HepG2 (cell line): ENCODE data around the gene CNGA1. TPM values are rescaled to one million over a fixed set of nuclear protein-coding genes. Genes with fewer than 3 reads are reported as not detected.
A peak's percentile ranks its signal among the peaks of the same experiment; 100 is the strongest.
"Not testable (repeated sequence)": the region's sequence is repeated elsewhere in the genome, so short reads cannot be mapped to it uniquely, and the experiment has no call there.

Source experiments
- ATAC-seq: fragments of 200-7000 bp; cut with Tn5 transposase; 3 replicates; pipeline ENCODE4 v1.9.1; 2020; ENCODE audit warnings: mild to moderate bottlenecking, moderate library complexity
- BruUV-seq: library from RNA; stranded (reverse); fragments of 400-500 nt; replicated peaks from 2 replicates; lab custom pipeline; 2021; lab: Mats Ljungman, UMichigan
- CTCF ChIA-PET: fragments of 300-600 bp; formaldehyde crosslinking; extraction: SDS; loops from one replicate; lab custom pipeline; 2021; ENCODE audit warnings: low total read pairs, inconsistent platforms, low intra/inter-chr PET ratio; lab: Yijun Ruan, JAX
- POLR2A ChIA-PET: fragments of 350-600 bp; sonication (Branson Sonifier 250); formaldehyde crosslinking; loops from one replicate; lab custom pipeline; 2020; ENCODE audit warnings: antibody characterized with exemption, inconsistent platforms; lab: Yijun Ruan, JAX
- DNase-seq: peaks from one replicate; pipeline ENCODE4 v3.0.0-alpha.2; 2015; ENCODE audit warnings: low spot score
- FAIRE-seq: peaks from 3 replicates; lab custom pipeline; 2011; peaks lifted over from hg19 to GRCh38; lab: Jason Lieb, UNC
- H2AFZ ChIP-seq: one replicate; pipeline ENCODE4 v1.6.1; 2011; ENCODE audit warnings: low read length, inconsistent platforms
- H3K27ac ChIP-seq: fragments of 300-600 bp; 3 replicates; pipeline ENCODE4 v1.8.0; 2011; ENCODE audit warnings: mixed run types, mild to moderate bottlenecking, mixed read lengths, low read length, inconsistent platforms; ENCODE audit not compliant: insufficient read depth; ENCODE audit errors: extremely low read length
- H3K27me3 ChIP-seq, 2 experiments: fragments of 200-600 bp in 1 of 2; 2 replicates in 1 of 2; 3 replicates in 1 of 2; pipeline versions ENCODE4 v1.6.0 to v1.8.0; 2011; ENCODE audit warnings: low read length in 2 of 2, mild to moderate bottlenecking in 2 of 2, moderate library complexity in 2 of 2, inconsistent platforms in 1 of 2; ENCODE audit not compliant: insufficient read depth in 2 of 2, control insufficient read depth in 1 of 2
- H3K36me3 ChIP-seq, 2 experiments: fragments of 200-600 bp in 1 of 2; replicated peaks in 1 of 2; 2 replicates in 1 of 2; 3 replicates in 1 of 2; pipeline versions ENCODE4 v1.5.1 to v1.8.0; 2011; ENCODE audit warnings: low read length in 2 of 2, inconsistent platforms in 1 of 2; ENCODE audit not compliant: insufficient read depth in 2 of 2, control insufficient read depth in 1 of 2
- H3K4me1 ChIP-seq: 2 replicates; pipeline ENCODE4 v1.5.1; 2012; ENCODE audit warnings: low read length, inconsistent platforms; ENCODE audit not compliant: insufficient read depth
- H3K4me2 ChIP-seq: 2 replicates; pipeline ENCODE4 v1.6.0; 2011; ENCODE audit warnings: low read depth, low read length, inconsistent platforms
- H3K4me3 ChIP-seq, 3 experiments: fragments of 200-600 bp in 1 of 3; sonication (generic), shearing (Covaris generic) in 1 of 3; replicated peaks in 1 of 3; 2 replicates each; pipeline ENCODE4 v1.5.1; 2011 to 2016; ENCODE audit warnings: low read length in 3 of 3, inconsistent platforms in 2 of 3, low read depth in 2 of 3, mild to moderate bottlenecking in 2 of 3, control low read depth in 1 of 3, mixed read lengths in 1 of 3; ENCODE audit not compliant: insufficient read depth in 1 of 3
- H3K79me2 ChIP-seq: one replicate; pipeline ENCODE4 v1.6.1; 2011; ENCODE audit warnings: low read length, inconsistent platforms; ENCODE audit not compliant: insufficient read depth
- H3K9ac ChIP-seq: 2 replicates; pipeline ENCODE4 v1.6.0; 2011; ENCODE audit warnings: mild to moderate bottlenecking, low read depth, low read length, inconsistent platforms; ENCODE audit not compliant: insufficient read depth
- H3K9me3 ChIP-seq: 2 replicates; pipeline ENCODE4 v1.5.1; 2012; ENCODE audit warnings: mild to moderate bottlenecking, low read length
- H4K20me1 ChIP-seq: 2 replicates; pipeline ENCODE4 v1.6.0; 2011; ENCODE audit warnings: inconsistent platforms, mild to moderate bottlenecking, low read length, moderate library complexity; ENCODE audit not compliant: insufficient read depth
- RBAK ChIP-seq: sonication (generic); formaldehyde crosslinking; IDR thresholded peaks from 2 replicates; pipeline ENCODE4 v1.5.1; 2020; ENCODE audit warnings: mild to moderate bottlenecking, missing genetic modification reagents
- whole genome bisulfite sequencing: methylation state at CpG from one replicate; pipeline ENCODE4 v1.1.6; 2017; ENCODE audit warnings: low lambda C conversion rate; 5-methylcytosine and 5-hydroxymethylcytosine counted together
- in situ Hi-C: cut with HindIII; loops from 2 replicates; pipeline ENCODE4 v1.10.0; 2017; ENCODE audit warnings: low pct_unique_long_range_greater_than_20kb; ENCODE audit not compliant: extremely low pct_ligation_motif_present
- intact Hi-C: fragments of 100-400 bp; cut with micrococcal nuclease; formaldehyde crosslinking; loops from one replicate; pipeline ENCODE4 v1.10.0; 2022; ENCODE audit not compliant: unreplicated experiment
- polyA plus RNA-seq, 8 experiments: library from polyadenylated mRNA; depleted of rRNA in 3 of 8; stranded (reverse) in 7 of 8; unstranded in 1 of 8; fragments of >200 nt; fragmentation: Illumina TruSeq in 4 of 8; extraction: Trizol in 4 of 8; gene quantifications; 2 replicates each; pipeline versions ENCODE4 v1.2.1 to v1.2.3, GENCODE V29; 2011 to 2016; ENCODE audit warnings: low read depth in 4 of 8, missing spikeins in 1 of 8, mixed read lengths in 1 of 8; ENCODE audit not compliant: insufficient read depth in 1 of 8
- total RNA-seq, 5 experiments: library from RNA; depleted of rRNA; stranded (reverse); fragments of >200 nt; fragmentation: Illumina TruSeq; extraction: Trizol; gene quantifications; 2 replicates each; pipeline ENCODE4 v1.2.3, GENCODE V29; 2016; ENCODE audit warnings: low read depth in 1 of 5
- TF ChIP-seq, protein P1 (sequence below): sonication (generic); formaldehyde crosslinking; IDR thresholded peaks from 2 replicates; pipeline ENCODE4 v1.5.0; 2020; ENCODE audit warnings: missing genetic modification reagents

The CNGA1 gene
- total and polyA plus RNA-seq, 2 of the 13 experiments (the other 11 are each of a cell fraction or from before 2014, with no cell fraction given): 0.22 to 0.40 TPM

DNA sequence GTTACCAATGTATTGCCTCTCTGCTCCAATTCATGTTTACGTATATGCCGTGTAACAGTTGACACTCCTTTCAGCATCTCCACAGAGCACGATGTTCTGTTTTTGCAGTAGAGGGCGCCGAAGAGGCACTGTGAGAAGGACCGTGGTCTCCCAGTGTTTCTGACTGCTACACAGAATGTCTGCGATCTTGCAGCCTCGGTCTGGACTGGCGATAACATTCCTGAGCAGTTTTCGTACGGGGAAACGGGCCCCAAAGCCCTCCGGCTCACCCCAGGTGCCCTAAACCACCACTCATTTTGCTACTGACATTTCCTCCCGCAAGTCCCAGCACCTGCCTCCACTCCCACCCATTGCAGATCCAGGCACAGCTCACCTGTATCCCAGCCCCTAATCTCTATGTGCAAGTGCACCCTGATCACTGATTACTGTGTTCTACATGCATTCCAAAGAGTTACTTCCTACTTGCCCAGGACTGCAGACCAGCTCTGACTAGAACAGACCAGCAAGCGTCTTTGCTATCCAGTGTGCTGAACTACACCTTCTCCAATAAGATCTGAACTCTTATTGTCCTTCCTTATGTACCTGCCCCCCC lies 89.7 kb downstream of the CNGA1 start (continued):
- TF ChIP-seq, protein P1, sequence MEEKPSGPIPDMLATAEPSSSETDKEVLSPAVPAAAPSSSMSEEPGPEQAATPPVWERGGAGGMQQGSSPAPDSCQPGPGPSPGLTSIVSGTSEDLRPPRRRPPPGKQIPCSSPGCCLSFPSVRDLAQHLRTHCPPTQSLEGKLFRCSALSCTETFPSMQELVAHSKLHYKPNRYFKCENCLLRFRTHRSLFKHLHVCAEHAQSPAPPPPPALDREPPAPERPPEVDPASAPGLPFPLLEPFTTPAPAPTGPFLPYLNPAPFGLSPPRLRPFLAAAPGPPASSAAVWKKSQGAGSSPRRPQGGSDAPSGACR (CRISPR knock-in tag): no peak
- TF ChIP-seq RBAK (CRISPR knock-in tag): 0 out of 2 replicates have a peak, but pooled peaks have one; percentile 74
- TF ChIP-seq, all 625 proteins: peak for 16

DNA sequence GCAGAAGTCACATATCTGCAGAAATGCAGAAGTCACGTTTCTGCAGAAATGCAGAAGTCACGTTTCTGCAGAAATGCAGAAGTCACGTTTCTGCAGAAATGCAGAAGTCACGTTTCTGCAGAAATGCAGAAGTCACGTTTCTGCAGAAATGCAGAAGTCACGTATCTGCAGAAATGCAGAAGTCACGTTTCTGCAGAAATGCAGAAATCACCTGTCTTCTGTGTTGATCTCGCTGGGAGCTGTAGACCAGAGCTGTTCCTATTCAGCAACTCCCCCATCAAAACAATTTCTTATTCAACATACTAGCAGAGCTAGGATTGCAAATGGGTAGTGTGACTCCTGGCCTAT lies 93.2 kb downstream of the CNGA1 start:
- H3K9ac ChIP-seq, H3K36me3 ChIP-seq, H3K4me3 ChIP-seq, in situ Hi-C loops, H3K27ac ChIP-seq, DNase-seq, H2AFZ ChIP-seq, H3K9me3 ChIP-seq, H3K79me2 ChIP-seq, intact Hi-C loops, H4K20me1 ChIP-seq, H3K4me2 ChIP-seq, FAIRE-seq, CTCF ChIA-PET, BruUV-seq, H3K27me3 ChIP-seq, POLR2A ChIA-PET, ATAC-seq, H3K4me1 ChIP-seq: not testable (repeated sequence)
- 48% methylated on average over 8 of the region's 8 CpGs for WGBS

DNA sequence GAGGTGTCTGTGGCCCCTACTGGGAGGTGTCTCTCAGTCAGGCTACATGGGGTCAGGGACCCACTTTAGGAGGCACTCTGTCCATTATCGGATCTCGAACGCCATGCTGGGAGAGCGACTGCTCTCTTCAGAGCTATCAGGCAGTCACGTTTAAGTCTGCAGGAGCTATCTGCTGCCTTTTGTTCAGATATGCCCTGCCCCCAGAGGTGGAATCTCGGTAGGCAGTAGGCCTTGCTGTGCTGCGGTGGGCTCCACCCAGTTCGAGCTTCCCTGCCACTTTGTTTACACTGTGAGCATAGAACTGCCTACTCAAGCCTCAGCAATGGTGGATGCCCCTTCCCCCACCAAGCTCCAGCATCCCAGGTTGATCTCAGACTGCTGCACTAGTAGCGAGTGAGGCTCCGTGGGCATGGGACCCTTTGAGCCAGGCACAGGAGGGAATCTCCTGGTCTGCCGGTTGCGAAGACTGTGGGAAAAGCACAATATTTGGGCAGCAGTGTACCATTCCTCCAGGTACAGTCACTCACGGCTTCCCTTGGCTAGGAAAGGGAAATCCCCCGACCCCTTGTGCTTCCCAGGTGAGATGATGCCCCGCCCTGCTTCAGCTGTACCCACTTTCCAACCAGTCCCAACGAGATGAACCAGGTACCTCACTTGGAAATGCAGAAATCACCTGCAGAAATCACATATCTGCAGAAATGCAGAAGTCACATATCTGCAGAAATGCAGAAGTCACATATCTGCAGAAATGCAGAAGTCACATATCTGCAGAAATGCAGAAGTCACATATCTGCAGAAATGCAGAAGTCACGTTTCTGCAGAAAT lies 93.8 kb downstream of the CNGA1 start:
- H3K9ac ChIP-seq, intact Hi-C loops, CTCF ChIA-PET, H3K4me2 ChIP-seq, H4K20me1 ChIP-seq, H3K36me3 ChIP-seq, in situ Hi-C loops, BruUV-seq, H3K27me3 ChIP-seq, H2AFZ ChIP-seq, FAIRE-seq, ATAC-seq, H3K4me3 ChIP-seq, H3K9me3 ChIP-seq, H3K4me1 ChIP-seq, POLR2A ChIA-PET, H3K27ac ChIP-seq, H3K79me2 ChIP-seq: not testable (repeated sequence)
- 29% methylated on average over 7 of the region's 17 CpGs for WGBS
- peak; percentile 7 for DNase-seq

DNA sequence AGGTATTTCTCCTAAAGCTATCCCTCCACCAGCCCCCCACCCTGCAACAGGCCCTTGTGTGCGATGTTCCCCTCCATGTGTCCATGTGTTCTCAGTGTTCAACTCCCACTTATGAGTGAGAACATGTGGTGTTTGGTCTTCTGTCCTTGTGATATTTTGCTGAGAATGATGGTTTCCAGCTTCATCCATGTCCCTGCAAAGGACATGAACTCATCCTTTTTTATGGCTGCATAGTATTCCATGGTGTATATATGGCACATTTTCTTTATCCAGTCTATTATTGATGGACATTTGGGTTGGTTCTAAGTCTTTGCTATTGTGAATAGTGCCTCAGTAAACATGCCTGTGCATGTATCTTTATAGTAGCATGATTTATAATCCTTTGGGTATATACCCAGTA lies 99.3 kb downstream of the CNGA1 start:
- H2AFZ ChIP-seq, H3K4me2 ChIP-seq, H3K27ac ChIP-seq, intact Hi-C loops, BruUV-seq, H3K36me3 ChIP-seq, H4K20me1 ChIP-seq, CTCF ChIA-PET, H3K9me3 ChIP-seq, H3K27me3 ChIP-seq, ATAC-seq, FAIRE-seq, H3K9ac ChIP-seq, POLR2A ChIA-PET, DNase-seq, in situ Hi-C loops, H3K4me3 ChIP-seq: not testable (repeated sequence)
- H3K79me2 ChIP-seq: peaks cover 19% of the 10 kb centered on the region
- H3K4me1 ChIP-seq: peaks cover 19% of the 10 kb centered on the region
- WGBS: 100% methylated on average over 1 of the region's 1 CpG
